NCI-H1092 (cell line): ENCODE measurements around the gene NOXA1.

Experiments
- DNase-seq: peaks from one replicate; lab custom pipeline; 2025; lab: John Stamatoyannopoulos, UW

Gene NOXA1

DNA sequence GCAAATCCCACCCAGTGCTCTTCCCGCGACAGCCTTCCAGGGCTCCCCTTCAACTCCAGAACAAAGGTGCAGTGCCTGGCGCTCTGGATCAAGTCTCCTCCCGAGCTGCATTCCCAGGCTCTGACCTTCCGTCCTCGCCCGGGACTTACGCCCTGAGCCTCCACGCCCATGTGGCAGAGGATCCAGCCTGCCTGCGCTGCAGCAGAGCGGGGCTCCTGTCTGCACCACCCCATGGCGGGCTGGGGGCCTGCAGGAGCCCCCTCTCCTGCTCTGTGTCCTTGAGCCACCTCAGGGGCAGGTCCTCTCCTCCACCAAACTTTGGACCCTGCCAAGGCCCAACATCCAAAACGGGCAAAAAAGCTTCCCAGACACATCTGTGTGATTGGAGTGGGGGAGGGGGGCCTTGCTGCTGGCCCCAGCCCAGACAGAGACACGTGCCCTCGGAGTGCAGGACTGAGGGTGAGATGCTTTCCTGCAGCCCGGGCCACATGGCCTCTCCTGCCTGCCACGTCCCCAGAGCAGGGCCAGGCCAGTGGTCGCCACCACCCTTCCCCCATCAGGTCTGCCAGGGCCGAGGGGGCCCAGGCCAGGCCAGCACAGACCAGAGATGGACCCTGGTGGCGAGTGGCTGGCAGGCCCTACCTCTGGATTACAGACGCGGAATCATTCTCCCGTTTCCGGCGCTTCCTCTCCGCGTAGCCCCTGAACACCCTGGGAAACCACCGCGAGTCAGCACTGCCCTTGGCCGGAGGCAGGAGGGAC is 31.6 kb downstream of the NOXA1 start:
- DNase-seq: no peak

DNA sequence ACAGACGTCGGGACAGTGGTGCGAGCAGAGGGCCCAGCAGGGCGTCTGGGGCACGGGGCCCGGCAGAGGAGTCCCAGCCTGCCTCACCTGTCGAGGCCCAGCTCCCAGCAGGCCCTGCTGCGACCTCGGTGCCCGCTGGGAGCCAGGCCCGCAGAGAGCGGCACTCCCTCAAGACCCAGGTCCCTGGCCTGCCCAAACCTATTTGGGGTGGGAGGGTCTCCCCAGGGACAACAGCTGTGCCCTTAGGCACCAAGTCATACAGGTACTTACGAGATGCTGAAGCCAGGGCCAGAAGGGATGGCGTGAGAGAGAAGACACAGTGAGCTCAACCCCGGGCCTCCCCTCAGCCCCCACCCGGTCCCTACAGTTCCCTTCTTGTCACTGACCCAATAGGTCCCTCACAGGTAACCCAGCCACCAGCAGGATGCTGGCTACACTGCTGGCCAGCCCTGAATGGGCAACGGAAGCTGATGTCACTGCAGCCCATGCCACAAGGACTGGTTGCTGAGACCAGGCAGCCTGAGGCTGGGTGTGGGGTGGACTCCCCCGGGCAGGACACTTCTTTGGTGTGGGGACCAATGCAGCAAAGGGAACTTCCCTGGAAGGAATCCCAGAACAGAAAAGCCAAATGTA is 32.3 kb downstream of the NOXA1 start:
- no peak for DNase-seq

DNA sequence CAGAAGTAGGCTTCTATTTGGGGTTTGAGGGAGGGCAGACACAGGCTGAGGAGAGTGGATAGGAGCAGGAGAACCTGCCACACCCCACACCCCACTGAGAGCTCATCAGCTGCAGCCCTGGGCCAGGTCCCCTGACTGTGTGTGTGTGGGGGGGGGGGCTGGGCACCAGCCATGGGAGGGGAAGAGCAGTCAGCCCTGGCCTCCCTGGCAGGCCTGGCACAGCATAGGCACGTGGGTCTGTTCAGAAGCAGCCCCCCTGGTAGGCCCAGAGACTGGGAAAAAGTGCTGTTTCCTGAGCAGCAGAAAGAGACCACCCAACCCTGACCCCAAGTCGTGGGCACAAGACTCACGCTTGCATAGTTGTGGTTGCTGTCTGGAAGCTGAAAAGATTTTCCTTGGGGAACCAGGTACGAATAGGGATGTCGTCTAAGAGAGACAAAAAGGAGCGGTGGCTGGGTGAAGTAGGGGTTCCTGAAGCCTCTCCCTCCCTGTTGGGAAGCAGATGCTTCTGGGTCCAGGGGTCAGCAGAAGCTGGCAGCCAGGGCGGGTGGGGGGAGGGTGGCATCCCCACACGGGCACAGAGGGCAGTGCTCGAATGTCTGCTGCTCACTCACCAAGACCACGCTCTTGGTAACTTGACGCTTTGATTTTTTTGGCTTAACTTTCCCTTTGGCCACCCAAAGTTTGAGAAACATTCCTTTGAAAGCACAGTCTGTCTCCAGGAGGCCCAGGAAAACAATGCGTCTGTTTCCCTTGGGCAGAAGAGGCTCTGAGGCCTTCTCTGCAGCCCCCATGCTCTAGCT is 33.1 kb downstream of the NOXA1 start:
- no peak for DNase-seq

DNA sequence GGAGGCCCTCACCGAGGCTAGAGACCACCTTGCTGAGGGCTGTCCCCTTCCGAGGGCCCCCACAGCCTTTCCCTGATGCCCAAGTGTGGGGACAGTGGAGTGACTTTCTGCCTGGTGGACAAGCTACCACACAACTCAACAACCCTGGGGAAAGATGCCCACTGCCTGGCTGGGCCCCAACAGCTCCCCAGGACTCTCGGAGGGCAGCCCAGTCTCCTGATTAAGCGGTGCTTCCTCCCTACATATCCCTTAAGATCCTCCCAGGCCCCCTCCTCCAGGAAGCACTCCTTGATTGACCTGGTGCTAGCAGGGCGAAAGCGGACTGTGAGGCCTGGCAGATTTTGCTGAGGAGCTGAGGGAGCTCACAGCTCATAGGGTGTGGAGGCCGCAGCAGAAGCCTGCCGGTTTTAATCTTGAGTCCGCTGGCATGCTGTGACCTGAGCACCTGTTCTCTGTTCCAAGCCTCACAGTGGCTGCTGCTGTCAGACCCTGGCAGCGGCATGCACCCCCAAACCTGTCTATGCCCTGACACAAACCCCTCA is 33.7 kb downstream of the NOXA1 start:
- no peak for DNase-seq

DNA sequence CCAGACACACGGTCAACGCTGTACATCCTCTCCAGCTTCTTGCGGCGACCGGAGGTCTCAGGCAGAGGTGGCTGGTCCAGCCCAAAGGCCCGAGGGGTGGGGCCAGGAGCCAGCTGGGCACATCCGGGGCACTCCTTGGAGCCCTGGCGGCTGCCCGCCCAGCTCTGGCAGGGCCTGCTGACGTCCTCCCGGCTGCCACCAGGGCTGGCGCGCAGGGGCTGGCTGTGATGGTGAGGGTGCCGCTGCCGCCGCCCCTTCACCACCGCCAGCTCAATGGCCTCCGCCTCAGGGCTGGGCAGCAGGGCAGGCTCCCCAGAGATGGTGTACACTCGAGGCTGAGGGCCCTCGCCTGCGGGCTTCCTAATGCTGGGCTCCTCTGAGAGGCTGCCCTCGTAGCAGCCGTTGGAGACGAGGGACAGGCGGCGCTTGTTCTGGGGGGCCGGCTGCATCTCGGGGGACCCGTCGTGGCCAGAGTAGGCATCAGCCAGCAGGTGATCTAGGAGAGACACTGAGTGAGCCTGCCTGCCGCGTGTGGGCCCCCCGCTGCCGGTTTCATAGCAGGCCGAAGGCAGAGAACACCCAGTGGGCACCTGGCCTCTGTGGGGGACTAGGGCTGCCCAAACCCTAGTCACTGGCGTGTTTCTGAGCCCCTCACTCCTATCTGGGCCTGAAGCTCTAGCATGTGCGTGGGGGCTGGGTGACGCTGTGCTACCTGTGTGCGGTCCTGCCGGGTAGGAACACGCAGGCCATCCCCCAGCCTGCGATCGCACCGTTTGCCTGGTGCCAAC is 34.4 kb downstream of the NOXA1 start:
- DNase-seq: no peak

DNA sequence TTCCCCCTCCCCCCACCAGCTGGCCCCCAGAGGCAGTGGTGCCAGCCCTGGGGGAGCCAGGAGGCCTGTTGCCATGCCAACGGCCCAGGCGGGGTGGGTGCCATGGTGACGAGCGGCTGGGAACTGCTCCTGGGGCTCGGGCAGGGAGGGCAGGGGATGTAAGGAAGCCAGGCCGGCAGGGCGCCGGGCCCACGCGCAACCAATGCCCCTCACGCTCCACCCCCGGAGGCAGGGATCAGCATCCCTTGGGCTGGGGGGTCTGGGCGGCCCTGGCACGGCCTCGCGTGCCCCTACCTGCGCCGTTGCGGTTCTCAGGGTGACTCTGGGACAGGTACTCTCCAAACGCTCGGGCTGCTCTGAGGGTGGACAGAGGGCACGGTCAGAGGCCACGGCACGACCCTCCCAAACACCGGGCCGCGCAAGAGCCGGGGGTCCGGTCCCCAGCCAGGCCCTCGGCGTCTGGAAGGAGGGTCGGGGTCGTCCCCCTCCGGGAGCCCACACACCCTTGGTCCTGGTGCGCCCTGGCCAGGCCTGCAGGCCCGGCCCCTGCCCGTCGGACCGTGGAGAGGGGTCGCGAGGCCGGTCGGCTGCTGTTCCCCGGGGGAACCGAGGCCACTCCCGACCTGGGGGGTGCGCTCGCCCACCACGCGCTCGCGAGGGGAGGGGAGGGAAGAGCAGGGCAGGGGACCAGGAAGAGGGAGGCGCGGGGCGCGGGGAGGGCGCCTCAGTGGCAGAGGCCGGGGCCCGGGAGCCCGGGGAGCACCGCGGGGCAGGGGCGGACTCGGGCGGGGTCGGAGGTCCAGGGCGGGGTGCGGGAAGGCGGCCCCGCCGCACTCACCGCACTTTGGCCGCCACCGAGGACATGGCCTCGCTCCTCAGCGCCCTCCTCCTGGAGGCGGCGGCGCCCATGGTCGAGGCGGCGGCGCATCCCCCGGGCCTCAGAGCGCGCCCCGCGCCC is 35.3 kb downstream of the NOXA1 start:
- peak; percentile 52 for DNase-seq

DNA sequence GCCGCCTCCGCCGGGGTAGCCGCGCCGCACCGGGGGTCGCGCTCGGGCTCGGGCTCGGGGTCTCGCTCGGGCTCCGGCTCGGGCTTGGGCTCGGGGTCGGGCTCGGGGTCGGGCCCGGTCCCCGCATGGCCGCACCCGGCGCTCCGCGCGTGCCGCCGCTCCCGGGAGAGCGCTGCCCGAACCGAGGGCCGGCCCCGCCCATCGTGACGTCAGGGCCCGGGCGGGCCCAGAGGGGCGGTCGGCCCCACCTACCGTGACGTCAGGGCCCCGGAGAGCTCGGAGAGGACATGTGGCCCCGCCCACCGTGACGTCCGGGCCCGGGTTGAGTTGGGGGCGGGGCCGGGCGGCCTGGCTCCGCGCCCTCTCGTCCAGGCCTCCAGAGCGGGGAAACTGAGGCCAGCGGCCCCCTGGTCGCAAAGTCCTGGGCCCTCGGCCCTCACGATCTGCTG is 36.0 kb downstream of the NOXA1 start, which contains the start of gene NSMF:
TSS of gene NSMF (minus strand) at position 183 of the 449 bp plus-strand sequence. CDS start 232 bp downstream, outside the sequence.
- peak; percentile 89 for DNase-seq

DNA sequence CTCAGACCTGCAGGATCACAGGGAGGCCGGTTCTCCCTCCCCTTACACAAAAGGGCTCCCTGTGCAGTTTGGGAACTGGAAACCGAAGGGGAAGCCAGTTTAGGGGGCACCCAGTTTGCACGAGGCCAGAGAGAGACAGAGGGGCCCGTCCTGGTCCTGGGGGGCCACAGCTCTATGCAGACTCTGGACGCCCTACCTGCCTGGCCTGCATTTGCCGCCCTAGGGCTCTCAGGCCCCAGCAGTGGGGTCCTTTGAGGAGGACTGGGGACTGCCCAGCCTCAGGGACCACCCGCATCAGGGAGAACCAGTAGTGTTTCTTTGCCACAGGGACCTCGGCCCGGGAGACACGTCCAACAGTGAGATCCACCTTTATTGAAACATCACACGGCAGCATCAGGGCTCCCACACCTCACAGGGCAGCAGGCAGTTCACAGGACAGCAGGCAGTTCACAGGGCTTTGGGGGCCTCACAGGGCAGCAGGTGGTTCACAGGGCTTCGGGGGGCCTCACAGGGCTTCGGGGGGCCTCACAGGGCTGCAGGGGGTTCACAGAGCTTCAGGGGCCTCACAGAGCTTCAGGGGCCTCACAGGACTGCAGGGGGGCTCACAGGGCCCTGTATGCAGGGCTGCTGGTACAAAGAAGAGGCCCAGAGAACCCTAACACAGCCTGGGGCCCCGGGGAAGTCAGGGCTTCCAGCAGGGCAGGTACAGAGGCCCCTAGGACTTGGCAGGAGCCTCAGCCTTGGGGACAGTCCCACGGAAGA is 36.6 kb downstream of the NOXA1 start:
- no peak for DNase-seq

DNA sequence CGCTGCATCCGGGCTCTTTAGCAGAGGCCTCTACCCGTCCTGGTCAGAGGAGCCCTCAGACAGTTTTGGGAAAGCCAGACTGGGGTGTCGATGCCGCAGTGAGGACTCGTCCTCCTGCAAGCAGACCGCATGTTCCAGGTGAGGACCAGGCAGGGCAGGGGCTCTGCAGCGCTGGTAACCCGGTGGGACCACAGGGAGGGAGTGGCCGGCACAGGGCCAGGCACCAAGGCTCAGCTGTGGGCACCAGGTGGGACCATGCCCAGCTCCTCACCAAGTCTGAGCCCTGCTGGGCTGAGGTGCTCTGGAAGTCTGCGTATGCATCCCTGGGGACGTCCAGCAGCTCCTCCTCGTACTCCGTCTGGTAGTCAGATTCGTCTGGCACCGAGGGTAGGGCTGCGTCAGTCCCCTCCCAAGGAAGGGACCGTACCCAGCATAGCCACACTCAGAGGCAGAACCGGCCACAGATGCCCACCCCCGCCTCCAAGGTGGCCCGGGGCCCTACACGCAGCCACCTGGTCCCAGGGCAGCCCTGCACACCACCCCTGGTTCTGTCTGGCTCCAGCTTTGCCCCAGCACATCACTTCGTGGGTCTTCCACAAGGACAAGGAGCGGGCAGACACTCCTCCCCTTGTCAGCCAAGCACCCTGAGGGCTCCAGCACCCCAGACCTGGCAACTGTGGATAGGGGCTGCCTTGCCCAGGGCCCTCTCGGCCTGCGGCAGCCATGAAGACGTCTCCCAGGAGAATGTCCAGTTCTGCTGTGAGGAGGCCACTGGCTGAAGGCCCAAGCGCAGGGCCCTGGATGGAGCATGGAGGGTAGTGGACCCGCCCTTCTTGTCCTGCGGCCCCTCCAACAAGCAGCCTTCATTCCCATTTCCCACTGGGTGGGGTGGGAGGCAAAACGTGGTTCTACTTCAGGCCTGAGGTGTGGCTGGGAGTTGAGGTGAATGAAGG is 37.4 kb downstream of the NOXA1 start:
- DNase-seq: no peak

DNA sequence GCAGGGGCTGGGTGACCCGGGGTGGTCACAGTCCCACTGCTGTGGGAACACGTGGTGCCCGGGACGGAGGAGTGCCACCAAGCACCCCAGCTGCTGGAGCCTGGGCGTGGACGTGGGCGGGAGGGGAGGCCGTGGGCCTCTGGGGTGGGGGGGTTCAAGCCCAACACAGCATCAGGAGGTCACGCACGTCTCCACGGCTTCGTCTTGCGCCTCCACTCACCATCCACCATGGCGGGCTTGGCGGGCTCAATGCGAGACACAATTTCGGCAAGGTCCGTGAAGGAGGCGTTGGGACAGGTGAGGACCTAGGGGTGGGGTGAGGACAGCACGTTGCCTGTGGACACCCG is 38.1 kb downstream of the NOXA1 start:
- no peak for DNase-seq

DNA sequence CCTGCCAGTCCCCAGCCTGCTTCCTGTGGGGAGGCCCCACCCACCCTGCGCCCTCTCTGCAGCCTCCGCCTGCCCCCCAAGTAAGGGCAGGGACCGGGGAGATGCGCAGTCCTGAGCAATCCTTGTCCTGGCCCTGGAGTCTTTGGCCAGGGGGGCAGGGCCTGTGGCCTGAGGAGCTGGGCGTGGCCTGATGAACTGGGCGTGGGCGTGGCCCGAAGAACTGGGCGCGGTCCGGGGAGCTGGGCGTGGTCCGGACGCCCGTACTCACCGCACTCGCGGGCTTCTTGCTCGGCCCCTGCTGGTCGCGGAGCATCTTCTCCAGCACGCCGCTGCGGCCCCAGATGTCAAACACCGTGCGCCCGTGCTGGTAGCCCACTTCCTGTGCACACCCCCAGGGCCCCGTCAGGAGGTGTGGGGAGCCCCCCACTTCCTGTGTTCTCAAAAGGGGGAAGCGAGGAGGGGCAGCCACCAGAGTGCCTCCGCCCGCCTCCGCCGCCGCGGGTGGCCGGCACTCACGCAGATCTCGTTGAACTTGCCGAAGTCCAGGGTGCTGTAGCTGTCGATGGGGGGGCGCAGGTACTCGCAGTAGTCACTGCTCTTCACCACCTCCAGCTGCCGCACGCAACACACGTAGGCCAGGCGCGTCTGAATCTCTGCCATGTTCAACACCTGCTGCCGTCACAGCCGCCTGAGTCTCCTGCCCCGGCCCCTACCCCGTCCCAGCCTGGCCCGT is 38.6 kb downstream of the NOXA1 start:
- DNase-seq: no peak

DNA sequence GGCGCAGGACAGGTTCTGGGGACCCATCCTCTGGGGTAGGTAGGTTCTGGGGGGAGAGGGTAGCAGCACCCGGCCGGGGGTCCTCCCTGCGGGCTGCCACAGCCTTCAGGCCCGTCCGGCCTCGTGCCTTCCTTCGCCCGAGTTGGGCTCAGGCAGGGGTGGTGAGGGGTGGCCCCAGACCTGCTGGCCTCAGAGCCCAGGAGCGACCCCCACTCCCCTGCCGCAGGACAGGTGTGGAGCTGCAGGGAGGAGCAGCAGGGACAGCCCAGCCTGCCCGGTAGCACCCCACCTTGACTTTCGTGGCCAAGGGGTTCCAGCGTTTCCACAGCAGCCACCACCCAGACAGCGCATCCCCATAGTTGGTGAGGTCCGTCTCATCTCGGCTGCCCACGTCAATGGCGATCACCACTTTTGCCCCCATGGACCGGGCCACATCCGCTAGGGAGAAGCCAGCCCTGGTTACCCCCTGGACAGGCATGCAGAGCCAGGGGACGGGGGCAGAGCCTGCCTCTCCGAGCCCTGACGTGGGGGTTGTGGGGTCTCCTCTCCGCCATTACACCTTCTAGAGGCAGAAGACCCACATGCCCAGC is 39.3 kb downstream of the NOXA1 start:
- no peak for DNase-seq

DNA sequence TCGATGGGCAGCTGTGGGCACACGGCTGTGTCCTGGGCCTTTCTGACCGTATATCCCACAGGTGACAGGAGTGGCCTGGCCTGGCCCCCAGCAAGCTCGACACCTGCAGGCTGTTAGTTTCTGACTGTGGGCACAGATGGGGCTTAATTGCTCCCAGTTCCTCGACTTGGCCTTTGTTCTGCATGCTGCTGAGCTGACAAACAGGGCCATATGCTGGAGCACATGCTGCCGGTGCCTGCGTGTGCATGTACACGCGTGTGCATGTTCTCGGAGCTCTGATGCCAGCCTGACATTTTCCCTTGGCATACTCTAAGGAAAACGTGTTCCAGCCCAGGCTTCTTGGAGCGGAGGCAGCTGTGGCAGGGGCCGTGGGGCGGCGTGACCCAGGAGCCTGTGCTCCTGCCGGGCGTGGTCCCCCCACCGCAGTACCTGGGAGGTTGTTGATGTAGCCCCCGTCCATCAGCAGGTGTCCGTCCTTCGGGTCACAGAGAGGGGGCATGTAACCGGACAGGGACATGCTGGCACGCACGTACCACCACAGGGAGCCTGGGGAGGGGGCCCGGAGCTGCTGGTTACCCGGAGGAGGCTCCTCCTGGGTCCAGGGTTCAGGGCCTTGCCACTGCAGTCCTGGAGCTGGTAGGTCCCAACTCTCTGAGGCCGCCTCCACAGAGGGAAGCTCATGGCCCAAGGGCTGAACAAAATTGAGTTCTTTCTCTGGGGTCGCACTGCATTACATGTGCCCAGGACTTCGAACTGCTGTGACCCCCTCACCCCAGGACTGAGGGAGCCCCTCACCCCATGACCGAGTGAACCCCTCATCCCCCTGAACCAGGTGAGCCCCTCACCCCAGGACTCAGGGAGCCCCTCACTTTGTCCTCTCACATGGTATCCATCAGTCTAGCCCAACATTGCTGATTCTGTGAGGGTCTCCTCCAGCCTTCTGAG is 40.1 kb downstream of the NOXA1 start:
- DNase-seq: no peak

DNA sequence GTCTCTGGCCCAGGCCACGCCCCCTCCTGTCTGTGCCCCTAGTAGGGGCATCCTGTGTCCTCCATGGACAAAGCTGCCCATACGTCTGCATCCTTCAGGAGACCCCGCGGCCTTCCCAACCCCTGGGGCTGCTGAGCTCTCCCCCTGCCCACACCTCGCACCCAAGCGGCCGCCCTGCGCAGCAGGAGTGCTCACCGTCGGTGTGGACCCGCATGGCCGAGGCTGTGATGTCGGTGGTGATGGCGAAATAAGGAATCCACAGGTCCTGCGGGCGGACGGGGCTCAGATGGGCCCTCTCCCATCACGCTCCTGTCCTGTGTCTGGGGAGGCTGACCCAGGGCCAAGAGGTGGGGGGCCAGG is 40.7 kb downstream of the NOXA1 start:
- DNase-seq: no peak

DNA sequence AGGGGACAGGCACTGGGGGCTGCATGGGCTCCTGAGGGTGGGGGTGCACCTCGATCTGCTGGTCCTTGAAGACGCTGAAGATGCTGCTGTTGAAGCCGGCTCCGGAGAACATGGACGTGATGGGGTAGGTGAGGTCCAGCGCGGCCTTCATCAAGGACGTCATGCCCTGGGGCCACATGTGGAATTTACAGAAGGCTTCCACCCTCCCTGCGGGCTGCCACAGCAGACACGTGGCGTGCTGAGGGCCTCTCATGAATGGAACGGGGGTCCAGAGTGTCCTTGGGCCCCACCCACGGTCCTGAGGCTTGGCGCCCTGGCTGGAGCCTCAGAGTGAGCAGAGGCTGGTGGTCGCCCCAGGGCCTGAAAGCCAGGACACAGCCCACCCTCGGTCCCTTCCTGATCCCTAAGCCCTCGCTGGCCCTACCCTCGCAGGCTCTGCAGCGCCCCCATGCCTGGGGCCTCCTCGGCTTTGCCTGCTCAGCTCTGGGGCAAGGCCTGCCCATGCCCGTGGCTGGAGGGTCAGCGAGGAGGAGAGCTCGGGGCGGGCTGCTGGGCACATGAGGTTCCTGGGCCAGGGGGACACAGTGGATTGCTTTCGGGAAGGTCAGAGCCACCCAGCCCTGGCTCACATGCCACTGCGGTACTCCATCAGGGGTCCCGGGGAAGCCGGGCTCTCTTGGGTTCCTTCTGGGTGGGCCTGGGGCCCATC is 41.3 kb downstream of the NOXA1 start:
- DNase-seq: no peak
